Thyroid gland (tissue), 4 donors: ENCODE results near the gene PEPD.

ENCODE experiments used
- POLR2A ChIP-seq, 2 donors: fragments of 450-650 bp; IDR thresholded peaks; one replicate each; pipeline ENCODE4 v1.6.1; 2017; ENCODE audit warnings: antibody characterized with exemption in 2 of 2, mild to moderate bottlenecking in 2 of 2, moderate library complexity in 1 of 2
- TF ChIP-seq, protein P1 (sequence below), 6 experiments: fragments of 200-600 bp in 3 of 6; fragments of 450-650 bp in 3 of 6; sonication (generic) in 3 of 6; IDR thresholded peaks; one replicate each; pipeline ENCODE4 v1.5.1; 2016 to 2019; ENCODE audit warnings: antibody characterized with exemption in 6 of 6, mild to moderate bottlenecking in 2 of 6, inconsistent platforms in 1 of 6, moderate library complexity in 1 of 6

DNA sequence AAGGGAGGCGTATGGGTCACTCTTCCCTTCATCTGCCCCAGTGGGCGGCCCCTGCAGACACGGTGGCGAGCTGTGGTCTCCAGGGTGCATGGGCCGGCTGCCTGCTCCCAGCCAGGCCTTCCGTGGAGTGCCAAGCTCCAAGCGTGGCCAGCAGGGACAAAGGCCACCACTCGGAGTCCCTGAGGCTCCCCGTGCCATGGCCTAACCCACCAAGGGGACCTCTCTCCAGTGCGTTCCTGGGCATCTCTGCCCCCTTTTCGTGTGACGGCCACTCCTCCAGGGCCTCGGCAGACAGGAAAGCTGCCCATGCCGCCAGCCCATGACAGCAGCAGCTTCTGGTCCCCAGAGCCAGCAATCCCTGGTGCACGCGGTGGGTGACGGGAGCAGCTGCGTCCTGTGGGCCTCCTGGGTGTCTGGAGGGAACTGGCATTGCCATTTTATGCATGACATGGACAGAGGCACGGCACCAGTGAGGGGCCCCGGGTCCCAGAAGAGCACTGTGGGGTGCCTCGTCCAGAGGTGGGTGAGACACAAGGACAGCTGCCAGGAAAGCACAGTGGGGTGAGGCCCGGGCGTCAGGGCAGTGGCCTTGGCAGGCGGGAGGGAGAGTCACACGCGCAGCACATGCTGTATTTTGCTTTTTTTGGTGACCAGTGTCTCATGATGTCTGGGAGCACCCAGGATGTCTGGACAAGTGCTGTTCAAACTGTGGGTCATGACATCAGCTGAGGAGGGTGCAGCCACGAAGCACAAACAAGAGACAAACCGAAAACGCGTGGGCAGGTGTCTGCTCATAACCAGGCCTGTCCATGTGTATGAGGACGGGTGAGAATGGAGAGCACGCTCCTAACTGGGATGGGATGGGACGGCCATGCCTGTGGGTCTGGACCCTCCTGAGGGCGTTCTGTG lies 115.8 kb downstream of the PEPD start:
- TF ChIP-seq, protein P1, sequence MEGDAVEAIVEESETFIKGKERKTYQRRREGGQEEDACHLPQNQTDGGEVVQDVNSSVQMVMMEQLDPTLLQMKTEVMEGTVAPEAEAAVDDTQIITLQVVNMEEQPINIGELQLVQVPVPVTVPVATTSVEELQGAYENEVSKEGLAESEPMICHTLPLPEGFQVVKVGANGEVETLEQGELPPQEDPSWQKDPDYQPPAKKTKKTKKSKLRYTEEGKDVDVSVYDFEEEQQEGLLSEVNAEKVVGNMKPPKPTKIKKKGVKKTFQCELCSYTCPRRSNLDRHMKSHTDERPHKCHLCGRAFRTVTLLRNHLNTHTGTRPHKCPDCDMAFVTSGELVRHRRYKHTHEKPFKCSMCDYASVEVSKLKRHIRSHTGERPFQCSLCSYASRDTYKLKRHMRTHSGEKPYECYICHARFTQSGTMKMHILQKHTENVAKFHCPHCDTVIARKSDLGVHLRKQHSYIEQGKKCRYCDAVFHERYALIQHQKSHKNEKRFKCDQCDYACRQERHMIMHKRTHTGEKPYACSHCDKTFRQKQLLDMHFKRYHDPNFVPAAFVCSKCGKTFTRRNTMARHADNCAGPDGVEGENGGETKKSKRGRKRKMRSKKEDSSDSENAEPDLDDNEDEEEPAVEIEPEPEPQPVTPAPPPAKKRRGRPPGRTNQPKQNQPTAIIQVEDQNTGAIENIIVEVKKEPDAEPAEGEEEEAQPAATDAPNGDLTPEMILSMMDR (IDR thresholded peaks at IDR 0.05) = no peak
- TF ChIP-seq POLR2A (IDR thresholded peaks at IDR 0.05) = no peak
